HCEC 1CT (cell line): ENCODE results near the gene PAK6.

Experiments used
- DNase-seq: peaks from one replicate; pipeline ENCODE4 v3.0.0-alpha.2; 2017

PAK6 gene

DNA sequence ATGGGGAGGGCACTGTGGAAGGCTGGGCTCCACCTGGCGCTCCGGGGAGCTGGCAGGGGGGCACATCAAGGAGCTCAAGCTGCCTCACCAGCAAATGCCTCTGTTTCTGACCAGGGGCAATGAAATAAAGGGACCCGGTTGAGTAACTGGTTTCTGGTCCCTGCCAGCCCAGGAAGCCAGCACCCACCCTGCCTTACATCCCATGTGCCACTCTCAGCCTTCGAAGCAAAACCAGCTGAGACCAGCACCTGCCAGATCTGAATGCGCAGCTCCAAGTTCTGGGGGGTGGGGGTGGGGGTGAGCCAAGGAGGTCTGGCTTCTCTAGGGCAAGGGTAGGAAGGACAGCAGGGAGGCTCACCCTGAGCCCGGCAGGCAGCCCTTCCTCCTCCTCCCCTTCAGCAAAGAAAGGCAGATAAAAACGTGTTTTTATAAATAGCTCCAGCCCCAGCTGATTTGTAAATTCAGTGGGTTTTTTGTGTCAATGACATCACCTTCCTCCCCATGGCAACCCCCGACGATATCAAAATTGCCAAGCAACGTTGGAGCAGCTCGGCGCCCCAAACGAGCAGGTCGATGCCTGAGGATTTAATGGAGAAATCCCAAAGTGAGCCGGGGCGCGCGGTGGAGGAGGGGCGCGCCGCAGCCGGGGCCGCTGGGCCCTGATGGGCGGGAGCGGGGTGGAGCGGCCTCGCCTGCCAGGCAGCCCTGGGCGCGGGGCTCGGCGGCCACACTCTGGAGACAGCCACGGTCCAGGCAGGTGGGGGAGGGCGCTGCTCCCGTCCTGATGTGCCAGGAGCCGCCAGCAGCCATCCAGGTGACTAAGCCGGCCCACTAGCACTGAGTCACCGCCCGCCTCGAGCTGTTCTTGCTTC, at the start of gene PAK6:
TSS of gene PAK6 (plus strand) at position 532 of the 872 bp plus-strand sequence. CDS start 25,723 bp downstream, outside the sequence.
- DNase-seq, result peak; percentile 35

- DNase-seq, result peak; percentile 81
Observed at GRCh38 chr15:40190591-40190990, 48.3 kb upstream of the PAK6 start.

DNA sequence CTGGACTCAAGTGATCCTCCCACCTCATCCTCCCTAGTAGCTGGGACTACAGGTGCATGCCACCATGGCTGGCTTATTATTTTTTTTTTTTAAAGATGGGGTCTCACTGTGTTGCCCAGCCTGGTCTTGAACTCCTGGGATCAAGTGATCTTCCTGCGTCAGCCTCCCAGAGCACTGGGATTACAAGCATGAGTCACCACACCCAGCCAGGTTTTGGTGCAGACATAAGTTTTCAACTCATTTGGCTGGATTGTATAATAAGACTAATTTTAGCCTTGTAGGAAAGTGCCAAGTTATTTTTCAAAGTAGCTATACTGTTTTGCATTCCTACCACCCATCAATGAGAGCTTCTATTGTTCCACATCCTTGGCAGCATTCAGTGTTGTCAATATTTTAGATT, 45.9 kb upstream of the PAK6 start:
- DNase-seq, result peak; percentile 51

DNA sequence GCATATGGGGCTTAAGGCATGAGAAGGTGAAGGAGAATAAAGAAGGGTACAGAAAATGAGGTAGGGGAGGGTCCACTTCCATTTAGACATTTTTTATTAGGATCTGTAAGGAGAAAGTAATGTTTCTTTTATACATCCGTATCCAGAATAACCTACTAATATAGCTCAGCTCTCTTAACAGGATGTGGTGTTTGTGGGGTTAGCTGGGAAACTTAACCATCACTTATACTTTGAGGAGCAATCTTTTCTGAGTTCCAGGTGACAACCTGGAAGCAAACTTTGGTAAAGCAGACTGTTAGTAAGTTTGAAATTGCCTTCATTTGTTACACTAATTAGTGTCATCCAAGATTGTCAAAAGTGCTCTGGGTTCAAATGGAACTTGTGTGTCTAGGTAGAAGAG, 41.4 kb upstream of the PAK6 start:
- no peak for DNase-seq

GRCh38 chr15:40198355-40199085, 40.3 kb upstream of the PAK6 start:
- no peak for DNase-seq

DNA sequence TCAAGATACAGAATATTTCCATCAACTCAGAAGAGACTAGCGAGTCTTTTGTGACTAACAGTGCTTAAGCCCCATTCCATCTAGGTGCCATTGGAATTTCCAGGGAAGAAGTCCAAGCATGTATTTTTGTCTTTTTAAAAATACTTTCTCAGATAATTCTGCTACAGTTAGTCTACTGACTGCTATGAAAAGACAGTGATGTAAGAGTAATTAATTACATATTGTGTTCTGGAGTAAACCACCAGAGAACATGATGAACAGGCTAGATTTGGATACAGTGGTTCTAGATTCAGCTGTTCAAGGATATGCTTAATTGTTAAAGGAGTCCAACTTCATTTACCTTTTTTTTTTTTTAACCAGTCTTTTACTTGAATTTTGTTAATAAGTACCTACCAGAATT, 34.8 kb upstream of the PAK6 start:
- DNase-seq, result no peak

GRCh38 chr15:40217166-40217824, 21.6 kb upstream of the PAK6 start:
- DNase-seq, result peak; percentile 49

DNA sequence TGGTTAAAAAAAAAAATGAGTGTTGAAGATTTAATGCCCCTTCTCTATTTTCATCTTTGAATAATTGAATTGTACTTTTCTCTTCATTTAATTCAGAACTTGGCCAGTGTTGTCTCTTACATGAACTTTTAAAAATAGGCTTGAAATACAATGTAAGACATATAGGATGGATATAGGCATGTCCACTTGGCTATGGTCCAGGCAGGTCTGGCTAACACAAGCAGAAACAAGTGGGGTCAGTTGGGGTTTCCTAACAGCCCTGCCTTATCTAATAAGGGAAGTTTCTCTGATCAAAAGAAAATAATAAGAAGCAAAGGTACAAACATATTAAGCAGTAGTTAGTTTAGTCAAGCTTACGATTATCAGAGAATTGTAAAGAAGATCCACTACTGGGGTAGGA, 19.1 kb upstream of the PAK6 start:
- no peak for DNase-seq

DNA sequence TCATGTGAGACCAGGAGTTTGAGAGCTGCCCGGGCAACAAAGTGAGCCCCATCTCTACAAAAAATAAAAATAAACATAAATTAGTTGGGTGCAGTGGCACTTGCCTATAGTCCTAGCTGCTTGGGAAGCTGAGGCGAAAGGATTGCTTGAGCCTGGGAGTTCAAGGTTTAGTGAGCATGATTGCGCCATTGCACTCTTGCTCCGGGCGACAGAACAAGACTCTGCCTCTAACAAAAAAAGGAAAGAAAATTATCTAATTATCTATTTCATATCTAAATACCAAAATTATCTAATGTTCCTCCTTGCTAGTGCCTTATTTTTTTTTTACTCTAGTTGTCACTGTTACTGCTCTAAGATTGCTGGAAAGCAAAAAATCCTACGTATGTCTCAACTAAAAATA, 16.7 kb upstream of the PAK6 start:
- no peak for DNase-seq

DNA sequence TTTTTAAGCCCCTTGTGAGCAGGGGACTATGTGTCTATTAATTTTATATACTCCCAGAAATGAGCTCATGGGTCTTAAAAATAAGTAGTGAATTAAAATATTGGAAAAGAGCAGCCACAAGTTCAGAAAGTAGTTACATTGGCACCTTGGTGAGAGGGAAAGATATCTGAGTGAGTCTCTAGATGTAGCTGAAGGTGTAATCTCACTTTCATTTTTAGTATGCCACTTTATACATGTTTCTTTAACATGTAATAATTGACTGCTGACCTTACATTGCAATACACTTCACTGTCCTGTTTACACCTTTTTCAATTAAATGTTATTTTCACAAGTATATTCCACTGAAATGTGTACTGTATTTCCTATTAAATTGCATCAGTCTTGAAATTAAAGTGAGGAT, 12.1 kb upstream of the PAK6 start:
- DNase-seq, result no peak

DNA sequence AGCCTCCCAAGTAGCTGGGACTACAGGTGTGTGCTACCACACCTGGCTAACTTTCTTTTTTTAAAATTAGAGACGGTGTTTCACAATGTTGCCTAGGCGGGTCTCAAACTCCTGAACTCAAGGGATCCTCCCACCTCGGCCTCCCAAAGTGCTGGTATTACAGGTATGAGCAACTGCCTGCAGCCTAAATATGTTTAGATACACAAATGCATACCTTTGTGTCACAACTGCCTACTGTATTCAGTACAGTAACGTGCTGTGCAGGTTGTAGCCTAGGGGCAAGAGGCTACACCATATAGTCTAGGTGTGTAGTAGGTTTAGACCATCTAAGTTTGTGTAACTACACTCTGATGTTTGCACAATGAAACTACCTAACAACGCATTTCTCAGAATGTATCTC, 9.5 kb upstream of the PAK6 start:
- DNase-seq, result no peak

GRCh38 chr15:40229956-40230355, 8.9 kb upstream of the PAK6 start:
- DNase-seq, result no peak

GRCh38 chr15:40232625-40233070, 6.2 kb upstream of the PAK6 start:
- DNase-seq, result no peak

- DNase-seq, result no peak
Observed at GRCh38 chr15:40233727-40234577, 4.9 kb upstream of the PAK6 start.

GRCh38 chr15:40234783-40235182, 4.1 kb upstream of the PAK6 start:
- no peak for DNase-seq

GRCh38 chr15:40235201-40235885, 3.5 kb upstream of the PAK6 start:
- no peak for DNase-seq

- no peak for DNase-seq
Observed at GRCh38 chr15:40239404-40239692, 485 bp downstream of the PAK6 start.

DNA sequence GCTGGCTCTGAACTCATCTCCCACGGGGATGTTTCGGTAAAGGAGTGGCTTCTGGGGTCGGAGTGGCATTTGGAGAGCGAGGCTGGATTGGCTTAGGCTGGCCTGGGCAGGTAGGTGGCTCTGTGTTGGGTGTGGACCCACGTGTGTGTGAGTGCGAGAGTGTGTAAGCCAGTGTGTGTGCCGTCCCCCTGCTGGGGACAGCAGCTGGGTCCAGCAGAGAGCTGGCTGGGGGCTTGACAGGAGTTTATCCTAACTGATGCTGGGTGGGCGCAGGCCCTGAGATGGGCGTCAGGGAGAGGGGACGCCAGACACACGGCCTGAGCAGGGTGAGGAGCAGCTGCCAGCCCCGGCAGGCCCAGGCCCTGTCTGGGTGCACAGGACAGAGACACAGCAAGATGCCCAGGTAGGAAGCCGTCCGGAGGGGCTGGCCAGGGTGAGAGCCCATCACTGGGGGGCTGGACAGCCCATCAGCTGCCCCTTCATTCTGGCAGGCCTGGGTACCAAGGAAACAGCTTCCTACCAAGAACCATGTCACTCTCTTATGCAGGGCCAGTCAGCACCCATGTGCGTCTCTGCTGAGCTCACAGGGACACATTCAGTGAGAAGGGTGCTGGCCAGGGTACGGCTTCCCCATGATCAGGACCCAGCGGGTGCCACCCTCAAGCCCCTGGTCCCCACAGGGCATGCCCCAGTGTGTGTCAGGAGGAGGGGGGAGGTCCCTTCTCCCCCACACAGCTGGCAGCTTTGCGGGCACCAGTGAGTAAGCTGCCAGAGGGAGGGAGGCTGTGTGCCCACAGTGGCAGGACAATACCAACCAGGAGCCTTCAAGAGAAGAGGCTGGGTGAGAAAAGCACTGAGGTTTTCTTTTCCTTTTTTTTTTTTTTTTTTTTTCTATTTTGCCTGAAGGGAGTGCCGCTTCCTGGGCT, 1.1 kb downstream of the PAK6 start:
- DNase-seq, result no peak

DNA sequence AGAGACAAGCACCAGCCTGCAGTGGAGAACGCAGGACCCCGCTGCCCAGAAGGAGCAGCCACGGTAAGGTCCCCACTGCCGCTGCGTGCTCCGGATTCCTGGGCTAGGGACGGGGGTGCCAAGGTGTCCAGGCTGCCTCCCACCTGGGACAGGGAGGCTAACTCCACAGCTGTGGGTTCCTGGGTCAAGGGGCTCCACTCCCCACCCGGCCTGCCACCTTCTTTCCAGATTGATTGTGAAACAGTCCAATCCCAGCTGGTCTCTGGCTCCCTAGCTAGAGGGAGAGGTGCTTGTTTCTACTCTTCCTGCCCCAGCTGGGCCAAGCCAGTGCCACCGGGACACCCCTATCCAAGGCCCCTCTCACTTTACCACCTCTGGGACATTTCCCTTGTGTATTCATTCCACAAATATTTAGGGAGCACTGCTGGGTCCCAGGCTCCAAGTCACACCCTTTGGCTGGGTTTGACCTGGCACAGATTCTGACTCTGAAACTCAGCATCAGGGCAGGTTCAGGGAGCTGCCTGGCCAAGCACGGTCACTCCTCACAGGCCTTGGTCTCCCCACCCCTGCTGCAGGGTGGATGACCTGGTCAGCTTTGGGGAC, 1.9 kb downstream of the PAK6 start:
- DNase-seq, result no peak
